GM10266 (cell line): ENCODE measurements around the gene ZNF45.
A peak's percentile ranks its signal among the peaks of the same experiment; 100 is the strongest.

Source experiments
- DNase-seq: peaks from one replicate; pipeline ENCODE4 v3.0.0; 2012; ENCODE audit errors: extremely low spot score
- CTCF ChIP-seq: IDR thresholded peaks from 2 replicates; pipeline ENCODE4 v1.5.1; 2012; ENCODE audit warnings: mild to moderate bottlenecking, low read depth; ENCODE audit not compliant: control insufficient read depth, insufficient read depth; ENCODE audit errors: missing control alignments

Gene ZNF45

GRCh38 chr19:43934985-43935708, at the start of gene ZNF45:
TSS of gene ZNF45 (minus strand) at chr19:43935282. CDS start at chr19:43922185, 13,097 bp downstream.
- no peak for TF ChIP-seq CTCF
- peak; percentile 88 for DNase-seq

- no peak for DNase-seq
- no peak for TF ChIP-seq CTCF
Measured at GRCh38 chr19:43984687-43985000, 49.6 kb upstream of the ZNF45 start.

GRCh38 chr19:43983912-43984686, 49.0 kb upstream of the ZNF45 start, which contains the start of gene ZNF155:
TSS of gene ZNF155 (plus strand) at chr19:43984188. CDS start at chr19:43988544, 4,356 bp downstream.
- no peak for TF ChIP-seq CTCF
- DNase-seq = peak; percentile 73

GRCh38 chr19:43983544-43983911, 48.4 kb upstream of the ZNF45 start:
- no peak for TF ChIP-seq CTCF
- no peak for DNase-seq

- DNase-seq = no peak
- no peak for TF ChIP-seq CTCF
Measured at GRCh38 chr19:43976732-43977131, 41.6 kb upstream of the ZNF45 start.

GRCh38 chr19:43966079-43966694, 31.1 kb upstream of the ZNF45 start:
- no peak for DNase-seq
- TF ChIP-seq CTCF = no peak
